HG03558 (cell line): Measurements from ENCODE around the gene RIN3.
"Not testable (repeated sequence)": the region's sequence is repeated elsewhere in the genome, so short reads cannot be mapped to it uniquely, and the experiment has no call there.

ENCODE experiments used
- ATAC-seq: cut with Tn5 transposase; IDR thresholded peaks from one replicate; pipeline ENCODE4 v1.9.1; 2021; ENCODE audit warnings: moderate number of reproducible peaks; ENCODE audit not compliant: unreplicated experiment; ENCODE audit errors: extremely low read depth

RIN3 gene

DNA sequence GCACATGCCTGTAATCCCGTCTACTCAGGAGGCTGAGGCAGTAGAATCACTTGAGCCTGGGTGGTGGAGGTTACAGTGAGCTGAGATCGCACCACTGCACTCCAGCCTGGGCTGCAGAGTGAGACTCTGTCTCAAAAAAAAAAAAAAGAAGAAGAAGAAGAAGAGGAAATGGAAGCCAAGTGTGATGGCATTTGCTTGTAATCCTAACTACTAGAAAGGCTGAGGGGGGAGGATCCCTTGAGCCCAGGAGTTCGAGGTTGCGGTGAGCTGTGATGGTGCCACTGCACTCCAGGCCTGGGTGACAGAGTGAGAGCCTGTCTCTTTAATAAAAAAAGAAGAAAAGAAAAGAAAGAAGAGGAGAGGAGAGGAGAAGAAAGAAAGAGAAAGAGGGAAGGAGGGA is 182.8 kb downstream of the RIN3 start:
- no peak for ATAC-seq

DNA sequence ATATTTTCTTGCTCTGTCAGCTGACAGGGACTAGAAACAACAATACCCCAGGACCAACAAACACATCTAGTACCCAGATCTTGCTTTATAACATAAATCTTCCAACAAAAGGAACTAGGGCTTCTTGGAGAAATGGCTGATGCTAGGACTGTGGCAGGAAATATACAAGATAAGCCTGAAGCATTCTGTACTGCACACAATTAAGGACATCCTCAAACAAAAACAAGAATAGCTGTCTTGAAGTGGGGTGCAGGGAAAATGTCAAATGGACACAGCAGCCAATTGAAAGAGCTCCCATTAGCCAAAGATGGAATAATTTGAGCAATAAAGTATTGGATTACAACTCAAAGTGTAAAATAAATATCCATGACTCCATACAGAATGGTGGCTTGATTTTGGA is 184.8 kb downstream of the RIN3 start:
- no peak for ATAC-seq

DNA sequence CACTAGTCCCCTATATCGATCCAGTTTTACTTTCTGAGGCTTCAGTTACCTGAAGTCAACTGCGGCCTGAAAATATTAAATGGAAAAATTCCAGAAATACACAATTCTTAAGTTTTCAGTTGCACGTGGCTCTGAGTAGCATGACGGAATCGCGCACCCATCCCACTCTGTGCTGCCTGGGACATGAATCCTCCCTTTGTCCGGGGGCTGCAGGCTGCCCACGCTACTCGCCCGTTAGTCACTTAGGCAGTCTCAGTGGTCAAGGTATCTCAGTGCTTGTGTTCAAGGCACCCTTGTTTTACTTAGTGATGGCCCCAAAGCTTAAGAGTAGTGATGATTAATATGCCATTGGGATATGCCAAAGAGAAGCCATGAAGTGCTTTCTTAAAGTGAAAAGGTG is 188.2 kb downstream of the RIN3 start:
- ATAC-seq = no peak

DNA sequence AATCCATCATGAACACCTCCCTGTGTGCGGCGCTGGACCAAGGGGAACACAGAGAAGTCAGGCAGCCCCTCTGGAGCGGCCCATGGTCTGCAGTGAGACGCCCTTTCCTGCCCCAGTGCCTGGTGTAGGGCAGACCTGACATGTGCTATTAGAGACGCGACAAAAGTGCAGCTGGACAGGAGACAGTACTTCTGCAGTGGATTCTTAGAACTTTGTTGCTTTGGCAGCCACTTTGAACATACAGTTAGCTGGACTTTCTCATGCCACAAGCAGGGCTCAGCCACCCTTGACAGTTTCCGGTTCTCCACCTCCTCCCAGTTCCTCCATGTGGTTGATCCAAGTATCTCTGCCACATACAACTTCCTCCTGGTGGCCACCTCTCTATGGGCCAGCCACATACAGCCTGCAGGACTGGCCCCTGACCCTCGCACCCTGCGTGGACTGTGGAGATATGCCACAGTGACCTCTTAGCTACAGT is 188.9 kb downstream of the RIN3 start:
- no peak for ATAC-seq

DNA sequence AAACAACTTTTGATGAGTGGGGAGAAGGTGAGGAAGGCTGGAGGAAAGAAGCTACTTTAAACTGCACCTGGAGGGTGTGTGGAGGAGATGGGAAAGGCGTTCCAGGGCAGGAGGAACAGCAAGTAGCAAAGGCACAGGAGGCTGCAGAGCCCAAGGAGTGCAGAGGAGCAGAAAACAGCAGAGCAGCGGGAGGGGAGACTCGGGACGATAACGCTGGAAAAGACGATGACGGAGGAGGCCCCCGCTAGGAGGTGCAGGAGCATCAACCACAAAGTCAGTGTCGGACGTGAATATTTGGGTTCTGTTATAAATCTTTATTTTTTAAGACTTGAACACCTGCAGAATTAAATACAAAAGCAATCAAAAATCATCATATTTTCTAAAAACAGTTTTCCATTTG is 189.9 kb downstream of the RIN3 start:
- no peak for ATAC-seq

GRCh38 chr14:92704036-92704804 is 190.6 kb downstream of the RIN3 start:
- peak; percentile 81 for ATAC-seq

- ATAC-seq = no peak
Measured at GRCh38 chr14:92704821-92705220, 191.2 kb downstream of the RIN3 start.

DNA sequence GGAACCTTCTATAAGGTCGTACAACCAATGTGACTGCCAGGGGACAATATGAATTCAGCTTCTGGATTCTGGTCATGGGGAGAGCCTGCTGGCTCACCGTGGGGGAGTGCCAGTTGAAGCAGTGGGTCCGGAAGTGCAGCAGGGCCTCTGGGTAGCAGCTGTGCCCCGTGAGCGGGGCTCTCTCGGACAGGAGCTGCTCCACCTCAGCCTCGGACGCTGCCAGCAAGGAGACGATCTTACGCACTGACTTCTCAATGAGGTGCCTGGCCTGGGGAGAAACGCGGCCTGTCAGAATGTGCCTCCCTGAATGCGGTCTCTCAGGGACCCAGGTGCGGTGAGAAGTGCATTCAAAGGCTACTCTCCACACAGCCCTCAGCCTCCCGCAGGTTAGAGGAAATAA is 192.8 kb downstream of the RIN3 start:
- ATAC-seq = no peak

DNA sequence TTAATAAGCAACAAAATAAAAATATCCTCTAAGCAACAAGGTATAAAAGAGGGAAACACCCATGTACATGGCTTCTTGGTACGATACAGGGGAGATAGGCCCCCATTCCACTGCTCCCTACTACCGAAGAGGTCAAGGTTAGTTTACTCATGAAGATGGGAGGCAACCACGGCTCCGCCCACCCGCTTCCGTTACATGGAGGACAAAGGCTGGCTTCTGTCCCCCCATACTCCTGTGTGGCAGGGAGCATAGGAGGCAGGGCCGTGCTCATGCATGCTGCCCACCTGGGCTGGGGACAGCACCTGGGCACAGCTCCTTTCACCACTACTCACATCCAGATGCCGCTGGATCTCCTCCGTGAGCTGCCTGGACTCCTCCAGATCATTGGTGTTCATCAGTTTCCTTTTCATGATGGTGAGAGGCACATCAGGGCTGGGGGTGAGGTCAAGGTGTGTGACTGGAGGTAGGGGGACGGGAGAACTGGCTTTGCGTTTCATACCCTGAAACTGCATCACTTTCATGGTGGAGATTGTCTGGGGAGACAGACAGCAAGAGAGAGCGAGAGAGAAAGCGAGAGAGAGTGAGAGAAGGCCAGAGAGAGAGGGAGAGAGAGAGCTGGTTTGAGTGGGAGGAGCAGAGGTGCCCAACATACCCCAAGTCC is 195.9 kb downstream of the RIN3 start:
- no peak for ATAC-seq

GRCh38 chr14:92710001-92710341 is 196.4 kb downstream of the RIN3 start:
- ATAC-seq = no peak

- ATAC-seq = no peak
Measured at GRCh38 chr14:92711976-92712653, 198.5 kb downstream of the RIN3 start.

DNA sequence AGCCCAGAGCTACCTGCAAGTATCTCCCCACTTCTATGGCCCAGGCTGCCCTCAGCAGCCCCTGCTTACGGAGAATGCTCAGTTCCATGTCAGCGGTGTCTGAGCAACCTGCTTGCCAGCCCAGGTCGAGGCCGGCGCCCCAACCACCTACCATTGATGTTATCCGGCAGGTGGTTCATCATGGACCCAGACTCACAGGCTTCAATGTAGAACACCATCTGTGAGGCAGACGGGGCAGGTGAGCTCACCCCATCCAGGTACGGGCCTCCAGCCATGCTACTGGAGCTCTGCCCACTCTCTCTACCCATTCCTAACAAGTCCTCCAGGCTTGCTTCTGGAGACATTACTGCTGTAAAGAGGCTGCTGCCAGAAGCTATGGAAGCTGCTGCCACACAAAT is 199.1 kb downstream of the RIN3 start:
- no peak for ATAC-seq

- not testable (repeated sequence) for ATAC-seq
Measured at GRCh38 chr14:92714739-92715307, 201.2 kb downstream of the RIN3 start.

- no peak for ATAC-seq
Measured at GRCh38 chr14:92716131-92716530, 202.6 kb downstream of the RIN3 start.

DNA sequence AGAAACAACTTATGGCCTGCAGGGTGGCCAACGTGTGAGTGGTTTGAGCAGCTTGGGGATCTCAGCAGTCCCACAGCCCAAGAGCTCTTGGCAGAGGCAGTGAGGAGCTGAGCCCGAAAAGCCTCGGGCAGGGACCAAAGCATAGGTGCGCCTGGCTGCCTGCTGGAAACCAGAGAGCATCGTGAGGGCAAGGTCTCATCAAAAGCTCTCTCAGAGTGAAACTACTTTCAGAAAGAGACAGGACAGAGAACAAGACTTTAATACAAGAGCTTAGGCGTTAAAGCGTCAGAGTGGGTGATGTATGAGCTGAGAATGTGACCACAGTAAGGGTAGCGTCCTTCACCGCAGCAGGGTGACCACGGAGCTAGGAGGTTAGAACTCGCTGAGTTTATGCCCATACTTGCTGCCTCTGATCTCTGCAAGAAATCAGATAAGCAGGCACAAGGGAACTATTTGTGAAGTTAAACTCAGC is 204.0 kb downstream of the RIN3 start:
- no peak for ATAC-seq

- no peak for ATAC-seq
Measured at GRCh38 chr14:92718664-92719063, 205.1 kb downstream of the RIN3 start.

DNA sequence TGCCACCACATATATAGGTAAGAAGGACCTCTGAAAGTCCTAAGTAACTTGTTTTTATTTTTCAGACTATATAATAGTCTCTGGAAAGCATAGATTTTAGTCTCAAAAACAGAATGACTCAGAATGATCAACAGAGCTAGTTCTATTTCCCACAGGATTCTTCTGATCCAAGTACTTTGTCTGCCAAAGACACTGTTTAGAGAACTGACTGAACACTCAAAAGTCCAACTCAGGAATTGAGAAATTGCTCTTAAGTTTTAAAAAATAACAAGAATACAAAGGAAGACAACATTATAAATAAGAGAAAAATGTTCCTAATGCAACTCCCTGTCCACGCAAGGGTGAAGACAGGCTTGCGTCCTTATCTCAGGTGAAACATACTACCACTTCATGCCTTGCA is 205.8 kb downstream of the RIN3 start:
- no peak for ATAC-seq

GRCh38 chr14:92719890-92720323 is 206.3 kb downstream of the RIN3 start:
- ATAC-seq = no peak

DNA sequence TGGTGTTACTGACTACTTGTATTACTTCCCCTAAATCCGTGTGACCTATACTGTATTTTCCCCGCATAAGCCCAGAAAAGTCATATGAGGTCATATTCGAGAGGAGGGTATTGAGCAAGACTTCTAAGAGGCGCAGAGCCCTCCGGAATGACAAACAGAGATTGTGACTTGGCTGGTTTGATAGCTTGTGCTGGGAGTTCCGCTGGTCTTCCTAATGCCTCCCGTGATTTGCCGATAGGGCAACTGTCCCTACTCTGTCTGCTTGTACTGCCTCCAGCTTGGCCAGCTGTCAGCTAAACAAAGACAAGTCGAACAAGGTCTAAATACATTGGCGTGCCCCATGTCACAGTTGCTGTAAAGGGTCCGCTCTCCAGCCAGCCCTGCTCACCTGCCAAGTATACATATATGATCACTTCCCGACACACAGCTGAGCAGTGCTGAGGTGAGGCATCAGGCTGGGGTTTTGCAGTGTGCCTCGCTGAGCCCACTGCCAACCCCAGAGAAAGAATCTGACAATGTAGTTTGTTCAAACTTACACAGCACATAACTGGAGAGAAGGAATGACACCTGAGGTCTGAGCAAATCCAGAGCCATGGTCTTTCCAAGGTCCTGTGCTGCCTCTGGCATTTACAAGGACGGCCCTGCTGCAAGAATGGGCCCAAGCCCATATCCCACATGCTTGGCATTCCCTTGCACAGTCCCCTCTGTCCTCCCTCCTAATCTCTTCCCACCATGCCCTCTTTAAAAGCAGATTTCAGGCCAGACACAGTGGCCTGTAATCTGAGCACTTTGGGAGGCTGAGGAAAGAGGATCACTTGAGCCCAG is 211.1 kb downstream of the RIN3 start:
- no peak for ATAC-seq
